OCI-LY7 (cell line): ENCODE results near the gene FUNDC1. TPM values are rescaled to one million over a fixed set of nuclear protein-coding genes. Genes with fewer than 3 reads are reported as not detected.

Experiments
- BruUV-seq: library from RNA; stranded (reverse); fragments of 400-500 nt; replicated peaks from 2 replicates; lab custom pipeline; 2021; lab: Mats Ljungman, UMichigan
- CTCF ChIA-PET: fragments of 300-600 bp; sonication (Branson Sonifier 250); formaldehyde crosslinking; loops from one replicate; lab custom pipeline; 2022; ENCODE audit warnings: antibody characterized with exemption; ENCODE audit not compliant: unreplicated experiment; lab: Charles Lee
- POLR2A ChIA-PET: fragments of 300-600 bp; sonication (Branson Sonifier 250); formaldehyde crosslinking; loops from one replicate; lab custom pipeline; 2022; ENCODE audit warnings: antibody characterized with exemption; lab: Charles Lee
- DNase-seq: peaks from one replicate; pipeline ENCODE4 v3.0.0-alpha.2; 2015; ENCODE audit warnings: low spot score
- H2AFZ ChIP-seq: fragments of 200-600 bp; sonication (generic), shearing (Covaris generic); 2 replicates; pipeline ENCODE4 v1.6.1; 2014; ENCODE audit warnings: mild to moderate bottlenecking, antibody characterized with exemption, low read length, moderate library complexity
- H3K27ac ChIP-seq: fragments of 200-600 bp; sonication (generic); 2 replicates; pipeline ENCODE4 v1.5.1; 2014; ENCODE audit warnings: mixed run types, low read depth, mild to moderate bottlenecking, moderate library complexity, low read length, inconsistent platforms; ENCODE audit not compliant: poor library complexity, severe bottlenecking
- H3K36me3 ChIP-seq: fragments of 200-600 bp; sonication (generic); 2 replicates; pipeline ENCODE4 v1.6.1; 2014; ENCODE audit warnings: mild to moderate bottlenecking, antibody characterized with exemption, low read length, moderate library complexity, mixed read lengths; ENCODE audit not compliant: insufficient read depth
- H3K4me1 ChIP-seq: fragments of 200-600 bp; sonication (generic); 2 replicates; pipeline ENCODE4 v1.5.1; 2014; ENCODE audit warnings: mild to moderate bottlenecking, low read length; ENCODE audit not compliant: insufficient read depth, poor library complexity, severe bottlenecking
- H3K4me2 ChIP-seq: fragments of 200-600 bp; sonication (generic); 2 replicates; pipeline ENCODE4 v1.6.1; 2014; ENCODE audit warnings: mild to moderate bottlenecking, low read length
- H3K4me3 ChIP-seq: fragments of 200-600 bp; sonication (generic); 2 replicates; pipeline ENCODE4 v1.5.1; 2014; ENCODE audit warnings: mild to moderate bottlenecking, low read depth, low read length; ENCODE audit not compliant: poor library complexity, severe bottlenecking
- H3K79me2 ChIP-seq: fragments of 200-600 bp; sonication (generic); 2 replicates; pipeline ENCODE4 v1.6.1; 2016; ENCODE audit warnings: low read depth, mild to moderate bottlenecking, low read length, moderate library complexity, mixed read lengths; ENCODE audit not compliant: insufficient read depth
- H3K9me2 ChIP-seq: fragments of 200-600 bp; sonication (generic); 2 replicates; pipeline ENCODE4 v1.6.1; 2016; ENCODE audit warnings: mild to moderate bottlenecking, low read length, mixed read lengths; ENCODE audit not compliant: insufficient read depth
- H3K9me3 ChIP-seq: fragments of 200-600 bp; sonication (generic); 2 replicates; pipeline ENCODE4 v1.6.1; 2014; ENCODE audit warnings: mild to moderate bottlenecking, mixed run types, low read length, mixed read lengths
- H4K20me1 ChIP-seq: fragments of 200-600 bp; sonication (generic); 2 replicates; pipeline ENCODE4 v1.6.1; 2014; ENCODE audit warnings: mild to moderate bottlenecking, antibody characterized with exemption, low read length, moderate library complexity, mixed read lengths; ENCODE audit not compliant: insufficient read depth
- EZH2phosphoT487 ChIP-seq: fragments of 200-600 bp; sonication (generic); IDR thresholded peaks from 2 replicates; pipeline ENCODE4 v1.6.1; 2018; ENCODE audit warnings: low read depth, borderline replicate concordance, mild to moderate bottlenecking, mixed run types, antibody characterized with exemption, low read length, moderate library complexity, mixed read lengths
- intact Hi-C: fragments of 100-400 bp; cut with micrococcal nuclease; formaldehyde crosslinking; loops from one replicate; pipeline ENCODE4 v1.10.0; 2022; ENCODE audit not compliant: unreplicated experiment
- total RNA-seq, 2 experiments: library from RNA; depleted of rRNA in 1 of 2; stranded (reverse); fragments of >200 nt in 1 of 2; shearing (Covaris generic) in 1 of 2; gene quantifications; 2 replicates each; pipeline ENCODE4 v1.2.3, GENCODE V29; 2014 to 2022
- TF ChIP-seq, protein P1 (sequence below): fragments of 200-600 bp; sonication (generic); conservative IDR thresholded peaks from 2 replicates; pipeline ENCODE4 v1.5.1; 2014; ENCODE audit warnings: mild to moderate bottlenecking, antibody characterized with exemption, low read length, moderate library complexity, mixed read lengths

Gene FUNDC1
- total RNA-seq, 2 experiments from 2014 or later, result 10.2 to 13.5 TPM

DNA sequence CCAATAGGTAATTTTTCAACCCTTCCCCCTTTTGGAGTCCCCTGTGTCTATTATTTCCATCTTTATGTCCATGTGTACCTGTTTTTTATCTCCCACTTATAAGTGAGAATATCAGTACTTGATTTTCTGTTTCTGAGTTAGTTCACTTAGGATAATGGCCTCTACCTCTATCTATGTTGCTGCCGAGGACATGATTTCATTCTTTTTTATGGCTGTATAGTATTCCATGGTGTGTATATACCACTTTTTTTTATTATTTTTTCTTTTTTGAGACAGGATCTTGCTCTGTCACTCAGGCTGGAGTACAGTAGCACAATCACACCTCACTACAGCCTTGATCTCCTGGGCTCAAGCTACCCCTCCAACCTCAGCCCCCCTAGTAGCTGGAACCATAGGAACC lies 47.6 kb downstream of the FUNDC1 start:
- no TSS peak for BruUV-seq
- TF ChIP-seq EZH2phosphoT487, result no peak
- TF ChIP-seq, protein P1, sequence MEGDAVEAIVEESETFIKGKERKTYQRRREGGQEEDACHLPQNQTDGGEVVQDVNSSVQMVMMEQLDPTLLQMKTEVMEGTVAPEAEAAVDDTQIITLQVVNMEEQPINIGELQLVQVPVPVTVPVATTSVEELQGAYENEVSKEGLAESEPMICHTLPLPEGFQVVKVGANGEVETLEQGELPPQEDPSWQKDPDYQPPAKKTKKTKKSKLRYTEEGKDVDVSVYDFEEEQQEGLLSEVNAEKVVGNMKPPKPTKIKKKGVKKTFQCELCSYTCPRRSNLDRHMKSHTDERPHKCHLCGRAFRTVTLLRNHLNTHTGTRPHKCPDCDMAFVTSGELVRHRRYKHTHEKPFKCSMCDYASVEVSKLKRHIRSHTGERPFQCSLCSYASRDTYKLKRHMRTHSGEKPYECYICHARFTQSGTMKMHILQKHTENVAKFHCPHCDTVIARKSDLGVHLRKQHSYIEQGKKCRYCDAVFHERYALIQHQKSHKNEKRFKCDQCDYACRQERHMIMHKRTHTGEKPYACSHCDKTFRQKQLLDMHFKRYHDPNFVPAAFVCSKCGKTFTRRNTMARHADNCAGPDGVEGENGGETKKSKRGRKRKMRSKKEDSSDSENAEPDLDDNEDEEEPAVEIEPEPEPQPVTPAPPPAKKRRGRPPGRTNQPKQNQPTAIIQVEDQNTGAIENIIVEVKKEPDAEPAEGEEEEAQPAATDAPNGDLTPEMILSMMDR, result no peak
- H3K79me2 ChIP-seq, result no peaks in the 10 kb centered on the region
- H3K27ac ChIP-seq, result no peak overlapping the region
- no peak for DNase-seq
- intact Hi-C loops, result no loop called here
- H2AFZ ChIP-seq, result no peak overlapping the region
- H3K4me1 ChIP-seq, result no peaks in the 10 kb centered on the region
- no peaks in the 10 kb centered on the region for H3K9me2 ChIP-seq
- H3K4me3 ChIP-seq, result no peak overlapping the region
- H4K20me1 ChIP-seq, result no peaks in the 10 kb centered on the region
- H3K4me2 ChIP-seq, result no peak overlapping the region
- H3K36me3 ChIP-seq, result no peaks in the 10 kb centered on the region
- ChIA-PET POLR2A (no interaction called here), CTCF (no interaction called here)
- no peaks in the 10 kb centered on the region for H3K9me3 ChIP-seq

DNA sequence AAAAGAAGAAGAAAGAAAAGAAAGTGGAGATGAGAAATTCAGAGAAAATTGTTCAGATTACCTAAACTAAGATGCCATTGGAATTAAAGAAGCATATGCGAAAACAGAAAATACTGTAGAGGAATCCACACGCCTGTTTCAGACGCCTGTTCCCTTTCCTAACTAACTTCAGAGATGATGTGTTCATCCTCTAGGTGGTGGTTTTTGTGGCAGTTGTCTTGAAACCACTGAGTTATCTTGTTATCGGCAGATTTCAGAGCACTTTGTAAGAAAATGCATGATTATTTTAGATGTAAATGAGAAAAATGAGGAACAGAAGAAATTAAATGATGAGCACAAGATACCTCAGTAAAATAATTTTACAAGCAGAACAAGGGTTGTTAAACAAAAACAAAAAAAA lies 48.3 kb downstream of the FUNDC1 start:
- ChIA-PET POLR2A (no interaction called here), CTCF (no interaction called here)
- H3K36me3 ChIP-seq, result no peaks in the 10 kb centered on the region
- H3K9me2 ChIP-seq, result no peaks in the 10 kb centered on the region
- TF ChIP-seq, protein P1, result no peak
- no peak for TF ChIP-seq EZH2phosphoT487
- H4K20me1 ChIP-seq, result no peaks in the 10 kb centered on the region
- no peaks in the 10 kb centered on the region for H3K9me3 ChIP-seq
- no TSS peak for BruUV-seq
- no peak for DNase-seq
- intact Hi-C loops, result no loop called here
- no peaks in the 10 kb centered on the region for H3K4me1 ChIP-seq
- H2AFZ ChIP-seq, result no peak overlapping the region
- no peaks in the 10 kb centered on the region for H3K79me2 ChIP-seq
- H3K4me2 ChIP-seq, result no peak overlapping the region
- H3K27ac ChIP-seq, result no peak overlapping the region
- no peak overlapping the region for H3K4me3 ChIP-seq

DNA sequence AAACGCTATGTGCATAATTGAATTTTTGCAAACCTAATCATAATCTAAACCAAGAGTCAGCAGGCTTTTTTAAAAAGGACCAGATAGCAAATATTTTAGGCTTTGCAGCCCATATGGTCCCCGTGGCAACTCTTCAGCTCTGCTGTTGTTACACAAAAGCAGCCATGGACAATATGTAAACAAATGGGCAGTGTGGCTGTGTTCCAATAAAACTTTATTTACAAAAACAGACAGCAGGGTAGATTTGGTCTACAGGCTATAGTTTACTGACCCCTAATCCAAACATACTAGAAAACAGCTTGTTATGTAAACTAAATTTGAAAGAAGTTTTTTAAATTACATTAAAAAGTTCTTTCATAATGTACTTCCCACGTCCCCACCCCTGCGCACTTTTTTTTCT lies 53.1 kb downstream of the FUNDC1 start:
- H3K4me1 ChIP-seq, result no peaks in the 10 kb centered on the region
- BruUV-seq, result no TSS peak
- no peaks in the 10 kb centered on the region for H3K9me2 ChIP-seq
- no peak for DNase-seq
- TF ChIP-seq, protein P1, result no peak
- no peak for TF ChIP-seq EZH2phosphoT487
- no peaks in the 10 kb centered on the region for H4K20me1 ChIP-seq
- H3K27ac ChIP-seq, result no peak overlapping the region
- no peak overlapping the region for H3K4me2 ChIP-seq
- ChIA-PET POLR2A (no interaction called here), CTCF (no interaction called here)
- no peak overlapping the region for H2AFZ ChIP-seq
- no peaks in the 10 kb centered on the region for H3K79me2 ChIP-seq
- intact Hi-C loops, result no loop called here
- H3K36me3 ChIP-seq, result no peaks in the 10 kb centered on the region
- no peak overlapping the region for H3K4me3 ChIP-seq
- H3K9me3 ChIP-seq, result no peaks in the 10 kb centered on the region
